ENCODE results near the gene TEF.
A peak's percentile ranks its signal among the peaks of the same experiment; 100 is the strongest.
"Not testable (repeated sequence)": the region's sequence is repeated elsewhere in the genome, so short reads cannot be mapped to it uniquely, and the experiment has no call there.

The TEF gene

DNA sequence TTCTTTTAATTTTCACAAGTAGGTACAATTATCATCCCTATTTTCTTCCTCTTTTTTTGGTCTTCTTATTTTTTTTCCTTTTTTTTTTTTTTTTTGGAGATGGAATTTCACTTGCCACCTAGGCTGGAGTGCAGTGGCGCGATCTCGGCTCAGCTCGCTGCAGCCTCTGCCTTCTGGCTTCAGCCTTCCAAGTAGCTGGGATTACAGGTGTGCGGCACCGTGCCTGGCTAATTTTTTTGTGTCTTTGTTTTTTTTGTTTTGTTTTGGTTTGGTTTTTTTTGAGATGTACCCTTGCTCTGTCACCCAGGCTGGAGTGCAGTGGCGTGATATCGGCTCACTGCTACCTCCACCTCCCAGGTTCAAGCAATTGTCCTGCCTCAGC, 48.2 kb downstream of the TEF start:
- DNase-seq = no peak

DNA sequence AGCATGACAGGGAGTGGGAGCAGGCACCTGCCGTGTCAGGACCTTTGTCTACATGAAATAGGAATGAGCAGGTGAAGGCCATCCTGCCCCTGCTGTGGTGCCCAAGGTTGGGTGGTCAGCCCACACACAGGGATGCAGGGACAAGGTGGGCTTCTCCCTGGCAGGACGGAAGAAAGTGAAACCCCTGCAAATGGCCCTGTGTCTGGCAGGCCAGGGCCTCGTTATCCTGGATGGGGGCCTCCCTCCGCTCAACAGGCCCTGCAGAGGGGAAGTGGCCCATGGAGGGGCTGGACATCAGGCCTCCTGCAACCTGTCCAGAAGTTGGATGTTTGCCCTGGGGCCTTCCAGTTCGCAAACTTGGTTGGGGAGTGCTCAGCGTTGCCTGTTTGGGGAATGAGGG, 49.9 kb downstream of the TEF start:
- no peak for DNase-seq

DNA sequence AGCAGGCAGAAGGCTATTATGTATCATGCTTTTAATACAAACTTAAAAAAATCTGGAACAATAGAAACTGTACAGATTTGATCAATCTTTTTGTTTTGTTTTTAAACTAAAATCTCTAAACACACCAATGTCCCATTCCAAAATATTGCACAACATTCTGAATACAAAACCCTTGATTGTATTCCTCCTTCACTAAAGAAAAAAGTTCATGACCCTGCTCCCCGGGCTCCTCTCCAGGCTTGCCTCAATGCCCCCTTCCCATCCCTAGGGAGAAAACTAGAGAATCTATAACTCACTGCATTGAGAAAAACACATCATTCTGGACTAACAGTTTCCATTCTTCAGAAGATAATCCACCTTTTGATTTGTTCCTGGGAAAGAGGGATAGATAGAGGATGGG, 51.7 kb downstream of the TEF start:
- DNase-seq = not testable (repeated sequence)

DNA sequence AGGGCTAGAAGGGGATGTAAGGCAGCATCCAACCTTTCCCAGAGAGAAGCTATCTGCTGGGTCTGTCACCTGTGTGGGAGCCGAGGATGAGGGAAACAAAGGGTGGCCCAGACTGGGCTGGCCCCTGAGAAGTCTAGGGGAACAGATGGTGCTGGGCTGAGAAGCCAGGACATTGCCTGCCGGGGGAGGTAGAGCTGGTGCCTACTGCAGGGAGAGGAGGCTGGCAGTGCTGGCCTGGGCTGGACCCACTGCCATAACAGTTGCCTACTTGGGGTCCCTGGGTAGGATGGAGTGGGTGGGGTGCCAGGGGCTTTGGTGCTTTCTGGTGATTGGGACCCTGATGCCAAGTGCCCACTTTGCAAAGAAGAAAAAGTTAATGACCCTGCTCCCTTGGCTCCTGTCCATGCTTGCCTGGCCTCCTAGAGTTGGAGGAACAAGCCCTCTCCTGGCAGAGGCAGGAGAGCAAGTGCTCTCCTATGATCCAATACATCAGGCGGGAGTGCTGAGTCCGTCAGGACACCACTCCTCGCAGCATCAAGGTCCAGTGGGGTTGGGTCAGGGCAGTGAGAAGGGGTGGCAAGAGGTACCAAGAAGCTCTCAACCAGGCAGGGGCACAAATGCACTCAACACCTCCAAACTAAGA, 52.7 kb downstream of the TEF start:
- DNase-seq = not testable (repeated sequence)

DNA sequence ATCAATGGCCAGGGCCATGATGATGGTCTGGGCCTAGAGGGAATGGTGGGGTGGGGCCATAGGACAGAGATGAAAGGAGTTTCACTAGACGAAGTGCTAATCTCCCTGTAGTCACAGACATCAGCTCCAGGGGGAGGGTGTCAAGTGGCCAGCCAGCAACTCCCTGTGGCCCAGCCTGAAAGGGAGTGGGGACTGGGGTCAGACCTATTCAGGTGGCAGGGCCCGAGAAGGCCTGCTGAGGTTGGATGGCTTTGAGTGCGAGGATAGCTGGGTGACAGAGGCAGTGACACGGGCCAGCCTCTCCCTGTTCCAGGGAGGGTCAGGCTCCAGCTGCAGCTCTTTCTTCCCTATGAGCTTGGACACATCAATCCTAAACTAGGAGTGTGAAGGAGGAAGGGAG, 53.8 kb downstream of the TEF start:
- DNase-seq = no peak

DNA sequence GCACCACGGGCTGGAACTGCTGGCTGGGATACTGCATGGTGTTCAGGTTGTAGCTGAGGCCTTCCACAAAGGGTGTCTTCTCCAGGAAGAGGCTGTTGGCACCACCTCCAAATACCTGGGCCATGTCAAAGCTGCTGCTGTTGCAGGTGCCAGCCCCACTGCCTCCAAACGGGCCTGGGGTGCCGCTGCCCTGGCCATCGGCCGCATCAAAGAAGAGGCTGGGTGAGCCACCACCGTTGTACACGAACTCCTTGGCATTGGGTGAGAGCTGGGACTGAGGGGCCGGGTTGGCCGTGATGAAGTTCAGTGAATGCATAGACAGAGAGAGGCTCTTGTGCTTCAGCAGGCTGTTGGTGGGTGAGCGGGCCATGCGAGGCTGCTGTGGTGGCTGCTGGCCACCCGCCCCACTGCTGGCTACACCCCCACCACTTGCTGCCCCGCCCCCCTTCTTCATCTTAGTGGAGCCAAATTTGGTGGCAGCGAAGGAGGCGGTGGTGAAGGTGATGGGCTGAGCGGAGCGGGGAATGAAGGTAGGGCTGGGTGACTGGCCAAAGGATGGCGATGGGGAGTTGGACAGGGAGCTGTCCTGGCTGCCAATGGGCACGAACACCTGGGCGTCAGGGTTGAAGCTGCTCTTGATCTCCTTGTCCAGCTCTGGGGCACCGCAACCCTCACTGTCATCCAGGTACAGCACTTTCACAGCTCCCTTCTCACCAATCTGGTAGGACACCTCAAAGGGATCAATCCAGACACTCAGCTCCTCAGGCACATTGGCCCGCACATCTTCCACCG, 54.8 kb downstream of the TEF start:
- DNase-seq = no peak

DNA sequence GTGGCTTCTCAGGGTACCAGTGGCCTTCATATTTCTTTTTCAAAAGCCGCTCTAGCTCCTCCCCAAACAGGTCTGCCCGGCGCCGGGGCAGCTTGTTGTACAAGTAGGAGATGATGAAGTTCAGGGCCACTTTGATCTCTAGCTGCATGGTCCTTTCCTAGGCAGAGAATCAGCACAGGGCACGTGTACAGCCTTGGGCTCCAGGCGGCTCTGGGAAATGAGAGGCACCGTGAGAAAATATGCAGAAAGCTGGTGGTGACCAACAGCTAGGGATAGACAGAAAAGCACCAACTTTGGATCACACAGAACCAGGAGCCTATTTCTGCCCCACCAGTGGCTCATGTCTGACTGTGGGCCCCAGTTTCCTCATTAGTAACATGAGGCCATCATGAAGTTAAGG, 55.5 kb downstream of the TEF start:
- no peak for DNase-seq

DNA sequence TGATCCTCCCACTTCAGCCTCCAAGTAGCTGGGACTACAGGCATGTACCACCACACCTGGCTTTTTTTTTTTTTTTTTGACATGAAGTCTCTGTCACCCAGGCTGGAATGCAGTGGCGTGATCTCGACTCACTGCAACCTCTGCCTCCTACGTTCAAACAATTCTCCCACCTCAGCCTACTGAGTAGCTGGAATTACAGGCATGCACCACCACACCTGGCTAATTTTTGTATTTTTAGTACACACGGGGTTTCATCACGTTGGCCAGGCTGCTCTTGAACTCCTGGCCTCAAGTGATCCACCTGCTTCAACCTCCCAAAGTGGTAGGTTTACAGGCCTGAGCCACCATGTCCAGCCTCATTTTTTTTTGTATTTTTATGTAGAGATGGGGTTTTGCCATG, 58.8 kb downstream of the TEF start:
- DNase-seq = not testable (repeated sequence)

DNA sequence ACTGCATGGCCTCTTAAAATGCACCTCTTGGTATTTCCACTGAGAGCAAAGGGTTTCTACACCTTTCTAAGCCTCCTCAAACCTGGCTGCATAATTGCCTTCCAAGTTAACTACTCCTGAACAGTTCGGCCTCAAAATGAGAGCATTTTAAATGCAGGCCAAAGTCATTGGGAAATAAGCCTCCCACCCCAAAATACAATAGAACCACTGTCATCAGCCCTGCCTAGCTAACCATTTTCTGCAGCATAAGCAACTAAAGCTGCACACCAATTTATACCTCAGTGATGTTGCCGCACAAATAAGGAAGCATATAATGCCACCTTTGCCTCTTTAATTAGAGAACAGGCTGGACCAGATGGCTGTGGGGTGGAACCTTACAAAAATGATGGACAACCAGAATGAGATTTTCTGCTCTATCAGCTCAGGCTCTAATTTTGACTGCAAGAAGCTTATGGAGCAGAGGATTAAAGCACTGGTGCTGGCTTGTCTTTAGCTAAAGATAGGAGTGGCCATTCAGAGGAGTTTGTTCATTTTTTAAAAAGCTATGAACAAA, 60.6 kb downstream of the TEF start:
- no peak for DNase-seq

DNA sequence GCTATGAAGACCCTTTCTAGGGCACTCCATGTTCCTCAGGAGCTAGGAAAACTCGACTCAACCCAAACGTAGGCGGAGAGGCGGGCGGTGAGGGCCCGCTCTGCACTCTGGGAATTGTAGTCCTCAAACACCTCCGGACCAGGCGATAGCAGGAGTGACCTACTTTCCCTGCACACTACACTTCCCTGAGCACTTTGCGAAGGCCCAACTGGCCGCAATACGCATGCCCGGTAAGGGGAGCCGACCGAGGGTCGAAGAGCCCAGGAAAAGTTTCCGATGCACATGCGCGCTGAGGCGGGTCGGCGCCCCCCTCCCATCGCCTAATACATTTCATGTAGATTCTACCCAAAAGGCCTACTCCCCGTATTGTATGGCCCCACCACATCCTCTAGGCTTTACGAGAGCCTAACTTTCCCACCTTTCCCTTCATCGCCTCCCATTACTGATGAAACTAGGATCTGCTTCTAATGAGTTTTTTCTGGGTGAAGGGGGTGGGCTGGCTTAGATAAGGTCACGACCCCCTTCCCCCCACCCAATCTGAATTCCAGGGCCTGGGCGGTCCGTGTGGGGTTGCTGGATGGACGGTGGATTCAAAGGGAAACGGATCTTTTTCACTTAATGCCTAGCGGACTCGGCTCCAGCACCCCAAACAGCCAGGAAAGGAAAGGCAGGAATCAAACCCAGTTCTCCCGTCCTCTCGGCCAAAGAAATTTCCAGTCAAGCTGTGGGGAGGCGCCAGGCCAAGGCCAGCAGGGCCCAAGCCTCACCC, 62.8 kb downstream of the TEF start:
- DNase-seq = peak; percentile 79

DNA sequence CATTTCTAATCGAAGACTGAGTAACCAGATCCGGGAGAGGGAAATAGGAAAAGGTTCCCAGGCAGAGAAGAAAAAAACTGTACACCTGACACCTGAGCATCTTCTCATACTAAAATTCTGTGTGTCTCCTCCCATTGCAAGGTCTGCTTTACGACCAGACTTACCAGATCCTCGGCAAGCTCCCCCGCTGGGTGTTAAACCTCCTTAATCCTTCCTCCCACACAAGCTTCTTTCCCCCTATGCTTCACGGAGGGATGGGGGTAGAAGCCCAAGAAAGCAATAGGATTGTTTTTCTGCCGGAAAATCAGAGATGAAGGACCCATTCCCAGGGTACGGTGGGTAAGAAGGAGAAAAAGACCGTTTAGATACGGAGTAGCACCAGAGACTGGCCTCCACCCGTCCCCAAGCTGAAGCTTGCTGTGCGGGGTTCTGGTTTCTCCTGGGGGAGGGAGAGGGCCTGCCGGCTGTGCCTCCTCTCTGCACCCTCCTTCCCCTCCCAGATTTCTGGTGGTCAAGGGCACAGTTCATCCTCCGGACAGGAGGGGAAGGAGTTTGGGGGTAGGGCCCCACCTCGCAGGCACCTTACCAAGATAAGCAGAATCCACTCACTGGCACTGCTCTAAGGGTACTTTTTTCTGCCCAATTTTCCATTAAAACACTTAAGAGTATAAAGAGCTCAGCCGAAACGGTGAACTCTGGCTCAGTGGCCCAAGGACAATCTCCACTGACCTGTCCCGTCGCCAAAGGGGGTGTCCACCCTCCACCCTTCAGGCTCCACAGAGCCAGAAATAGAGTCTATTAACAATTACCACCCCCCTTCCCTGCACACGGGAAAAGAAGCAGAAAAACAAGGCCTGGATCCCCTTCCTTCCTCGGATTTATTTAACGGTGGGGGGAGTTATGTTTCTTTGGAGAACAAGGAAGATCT, 63.7 kb downstream of the TEF start:
- no peak for DNase-seq

DNA sequence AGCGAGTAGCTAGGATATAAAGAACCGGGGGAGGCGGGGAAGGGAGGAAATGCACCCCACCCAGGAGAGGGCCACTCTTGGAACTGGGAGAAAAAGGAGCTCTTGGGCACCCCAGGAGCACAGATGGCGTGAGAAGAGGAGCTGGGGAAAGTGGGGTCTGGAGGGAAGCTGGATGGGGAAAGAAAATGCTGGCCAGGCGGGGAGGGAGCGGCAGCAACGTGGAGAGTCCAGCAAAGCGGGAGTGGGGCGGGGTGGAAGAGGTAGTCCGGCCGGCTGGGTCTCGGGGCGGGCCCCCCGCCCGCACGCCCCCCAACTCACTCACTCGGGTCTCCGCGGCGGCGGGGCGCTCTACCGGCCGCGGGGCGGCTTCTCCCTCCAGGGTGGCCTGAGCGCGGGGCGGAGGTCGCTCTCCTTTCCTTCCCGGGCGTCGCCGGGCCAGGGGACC, 64.3 kb downstream of the TEF start:
- no peak for DNase-seq

DNA sequence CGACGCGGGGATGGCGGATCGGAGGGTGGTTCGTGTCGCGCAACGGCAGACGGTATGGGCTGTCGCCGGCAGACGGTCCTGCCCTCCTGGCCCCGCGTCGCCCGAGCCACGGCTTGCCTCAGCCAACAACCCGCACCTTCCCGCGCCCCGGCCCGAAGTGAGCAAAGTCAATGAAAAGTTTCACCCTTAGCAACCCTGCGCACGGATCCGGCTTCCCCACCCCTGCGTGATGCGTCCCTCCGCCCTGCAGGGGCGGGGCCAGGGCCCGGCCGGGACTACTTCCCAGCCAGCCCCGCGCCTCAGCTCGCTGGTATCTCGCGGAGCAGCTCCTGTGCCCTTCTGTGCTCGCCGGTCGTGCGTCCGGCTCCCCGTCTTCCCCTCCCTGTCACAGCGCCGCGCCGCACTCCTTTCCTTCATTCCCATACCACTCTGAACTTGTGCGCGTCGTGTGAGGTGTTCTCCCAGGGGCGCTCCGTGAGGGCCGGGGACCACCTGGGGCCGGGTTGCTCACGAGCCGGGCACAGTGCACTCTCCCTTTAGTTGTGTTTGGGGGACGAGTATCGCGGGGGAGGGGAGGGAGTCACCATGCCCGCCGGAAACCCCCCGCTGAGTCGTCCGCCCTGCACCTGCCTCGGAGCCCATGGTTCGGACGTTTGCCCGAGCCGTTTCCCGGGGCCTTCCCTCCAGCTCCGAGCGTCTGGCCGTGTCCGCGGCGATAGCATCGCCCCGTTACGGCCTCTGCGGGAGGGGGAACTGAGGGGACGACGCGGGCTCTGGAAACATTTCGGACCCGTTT, 65.1 kb downstream of the TEF start, which contains the start of gene TOB2:
Gene TOB2 (minus strand): TSS at position 163 of the 796 bp plus-strand sequence. CDS start 9,456 bp downstream, outside the sequence.
- DNase-seq = peak; percentile 94

DNA sequence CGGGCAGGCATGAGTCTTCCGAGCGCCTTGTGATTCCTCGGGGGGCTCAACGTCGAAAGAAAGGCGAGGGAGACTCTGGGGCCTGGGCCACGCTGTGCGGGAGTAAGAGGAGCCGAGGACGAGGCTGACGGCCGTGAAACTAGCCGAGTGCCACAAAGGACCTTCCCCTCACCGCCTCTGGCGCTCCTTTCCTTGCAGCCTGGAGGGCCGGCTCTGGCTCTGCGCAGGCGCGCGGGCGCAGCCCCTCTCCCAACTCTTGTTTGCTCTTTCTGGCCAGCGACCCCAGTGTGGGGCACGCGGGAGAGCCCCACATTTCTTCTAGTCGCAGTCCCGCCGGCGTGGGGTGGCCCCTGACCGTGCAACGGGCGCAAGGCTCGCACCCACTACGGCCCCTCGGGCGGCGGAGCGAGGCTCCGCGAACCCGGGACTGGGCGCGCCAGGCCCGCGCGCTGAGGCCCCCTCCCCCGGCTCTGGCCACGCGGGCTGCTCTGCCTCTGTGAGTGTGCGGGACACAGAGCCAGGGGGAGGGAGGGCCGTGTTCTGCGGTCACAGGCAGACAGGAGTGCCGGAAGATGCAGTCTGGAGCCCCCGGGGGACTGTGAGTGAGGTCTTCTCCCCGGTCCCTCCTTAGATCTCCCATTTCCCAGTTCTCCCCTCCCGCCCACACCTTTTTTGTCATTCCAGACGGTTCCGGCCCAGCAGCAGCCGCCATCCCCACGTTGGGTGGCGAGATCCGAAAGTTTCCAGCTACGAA, 65.9 kb downstream of the TEF start:
- peak; percentile 60 for DNase-seq

DNA sequence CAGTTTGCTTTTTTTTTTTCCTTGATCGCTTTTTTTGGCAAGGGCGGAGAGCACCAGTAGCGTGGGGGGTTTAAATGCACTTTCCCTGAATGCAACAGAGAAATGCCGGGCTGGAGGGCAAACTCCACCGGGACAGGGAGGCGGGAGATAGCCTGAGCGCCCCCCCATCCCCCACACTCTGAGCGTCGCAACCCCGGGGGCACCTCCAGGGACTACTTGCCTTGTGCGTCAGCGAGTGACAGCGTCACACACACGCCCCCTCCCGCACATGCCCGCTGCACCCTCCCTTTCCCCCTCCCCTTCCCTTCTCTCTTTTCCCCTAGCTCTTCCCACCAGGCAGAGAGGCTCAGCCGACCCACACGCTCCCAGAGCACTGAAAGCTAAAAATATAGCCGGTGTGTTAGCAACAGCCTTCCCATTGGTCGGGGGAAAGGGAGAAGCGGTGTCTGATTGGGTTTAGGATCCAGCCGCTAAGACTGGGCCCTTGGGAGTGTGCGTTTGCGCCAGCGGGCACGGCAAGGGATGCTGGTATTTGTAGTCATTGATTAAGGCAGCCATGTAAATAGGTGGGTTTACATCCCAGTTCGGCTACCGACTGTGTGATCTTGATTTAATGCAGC, 66.6 kb downstream of the TEF start:
- DNase-seq = peak; percentile 79
